Measurements from ENCODE around the gene NCKAP5.

DNA sequence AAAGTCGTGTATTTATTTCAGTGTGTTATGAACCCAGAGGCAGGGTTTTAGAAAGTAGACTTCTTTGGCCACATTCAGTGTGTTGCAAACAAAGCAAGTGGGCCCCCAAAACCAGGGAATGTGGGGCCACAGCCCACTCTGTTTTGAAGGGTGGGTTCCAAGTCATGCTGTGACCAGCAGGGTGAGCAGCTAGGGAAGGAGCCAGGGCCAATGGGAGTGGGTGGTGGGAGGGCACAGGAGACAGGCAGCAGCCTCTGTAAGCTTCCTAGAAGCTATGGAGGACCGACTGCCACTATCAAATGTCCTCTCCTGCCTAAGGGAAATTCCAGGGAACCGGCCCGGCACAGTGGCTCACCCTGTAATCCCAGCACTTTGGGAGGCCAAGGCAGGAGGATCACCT is 847.9 kb downstream of the NCKAP5 start:
- TF ChIP-seq EP300 (IDR thresholded peaks at IDR 0.05) (no peak), POLR2A (IDR thresholded peaks at IDR 0.05; ENCODE audit: low read length) (no peak), RAD21 (conservative IDR thresholded peaks at IDR 0.05 in 1 of 2, IDR thresholded peaks at IDR 0.05 in 1 of 2) (no peak), RCOR1 (IDR thresholded peaks at IDR 0.05; ENCODE audit: low read depth, low read length) (no peak), NFE2L2 (conservative IDR thresholded peaks at IDR 0.05; ENCODE audit: low read length) (no peak), POLR2AphosphoS2 (conservative IDR thresholded peaks at IDR 0.05; ENCODE audit: low read length) (no peak)
- TF ChIP-seq, protein P1, sequence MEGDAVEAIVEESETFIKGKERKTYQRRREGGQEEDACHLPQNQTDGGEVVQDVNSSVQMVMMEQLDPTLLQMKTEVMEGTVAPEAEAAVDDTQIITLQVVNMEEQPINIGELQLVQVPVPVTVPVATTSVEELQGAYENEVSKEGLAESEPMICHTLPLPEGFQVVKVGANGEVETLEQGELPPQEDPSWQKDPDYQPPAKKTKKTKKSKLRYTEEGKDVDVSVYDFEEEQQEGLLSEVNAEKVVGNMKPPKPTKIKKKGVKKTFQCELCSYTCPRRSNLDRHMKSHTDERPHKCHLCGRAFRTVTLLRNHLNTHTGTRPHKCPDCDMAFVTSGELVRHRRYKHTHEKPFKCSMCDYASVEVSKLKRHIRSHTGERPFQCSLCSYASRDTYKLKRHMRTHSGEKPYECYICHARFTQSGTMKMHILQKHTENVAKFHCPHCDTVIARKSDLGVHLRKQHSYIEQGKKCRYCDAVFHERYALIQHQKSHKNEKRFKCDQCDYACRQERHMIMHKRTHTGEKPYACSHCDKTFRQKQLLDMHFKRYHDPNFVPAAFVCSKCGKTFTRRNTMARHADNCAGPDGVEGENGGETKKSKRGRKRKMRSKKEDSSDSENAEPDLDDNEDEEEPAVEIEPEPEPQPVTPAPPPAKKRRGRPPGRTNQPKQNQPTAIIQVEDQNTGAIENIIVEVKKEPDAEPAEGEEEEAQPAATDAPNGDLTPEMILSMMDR (IDR thresholded peaks at IDR 0.05) = no peak
- TF ChIP-seq, protein P2, sequence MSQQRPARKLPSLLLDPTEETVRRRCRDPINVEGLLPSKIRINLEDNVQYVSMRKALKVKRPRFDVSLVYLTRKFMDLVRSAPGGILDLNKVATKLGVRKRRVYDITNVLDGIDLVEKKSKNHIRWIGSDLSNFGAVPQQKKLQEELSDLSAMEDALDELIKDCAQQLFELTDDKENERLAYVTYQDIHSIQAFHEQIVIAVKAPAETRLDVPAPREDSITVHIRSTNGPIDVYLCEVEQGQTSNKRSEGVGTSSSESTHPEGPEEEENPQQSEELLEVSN (IDR thresholded peaks at IDR 0.05; ENCODE audit: borderline replicate concordance, low read depth) = no peak
- TF ChIP-seq, protein P3, sequence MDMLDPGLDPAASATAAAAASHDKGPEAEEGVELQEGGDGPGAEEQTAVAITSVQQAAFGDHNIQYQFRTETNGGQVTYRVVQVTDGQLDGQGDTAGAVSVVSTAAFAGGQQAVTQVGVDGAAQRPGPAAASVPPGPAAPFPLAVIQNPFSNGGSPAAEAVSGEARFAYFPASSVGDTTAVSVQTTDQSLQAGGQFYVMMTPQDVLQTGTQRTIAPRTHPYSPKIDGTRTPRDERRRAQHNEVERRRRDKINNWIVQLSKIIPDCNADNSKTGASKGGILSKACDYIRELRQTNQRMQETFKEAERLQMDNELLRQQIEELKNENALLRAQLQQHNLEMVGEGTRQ (IDR thresholded peaks at IDR 0.05) = no peak
- TF ChIP-seq, protein P4, sequence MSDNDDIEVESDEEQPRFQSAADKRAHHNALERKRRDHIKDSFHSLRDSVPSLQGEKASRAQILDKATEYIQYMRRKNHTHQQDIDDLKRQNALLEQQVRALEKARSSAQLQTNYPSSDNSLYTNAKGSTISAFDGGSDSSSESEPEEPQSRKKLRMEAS (IDR thresholded peaks at IDR 0.05) = no peak

Data from A549 (cell line).